B cell (primary cell): Measurements from ENCODE around the gene NAA35.

Experiments used
- EZH2 ChIP-seq: IDR thresholded peaks from 2 replicates; pipeline ENCODE4 v1.6.1; 2012; ENCODE audit warnings: borderline replicate concordance, low read depth, mild to moderate bottlenecking, moderate library complexity, low read length; ENCODE audit not compliant: insufficient read depth, poor library complexity, severe bottlenecking
- TF ChIP-seq, protein P1 (sequence below): fragments of 200-600 bp; IDR thresholded peaks from one replicate; pipeline ENCODE4 v1.8.0; 2022; ENCODE audit warnings: antibody characterized with exemption, mild to moderate bottlenecking

DNA sequence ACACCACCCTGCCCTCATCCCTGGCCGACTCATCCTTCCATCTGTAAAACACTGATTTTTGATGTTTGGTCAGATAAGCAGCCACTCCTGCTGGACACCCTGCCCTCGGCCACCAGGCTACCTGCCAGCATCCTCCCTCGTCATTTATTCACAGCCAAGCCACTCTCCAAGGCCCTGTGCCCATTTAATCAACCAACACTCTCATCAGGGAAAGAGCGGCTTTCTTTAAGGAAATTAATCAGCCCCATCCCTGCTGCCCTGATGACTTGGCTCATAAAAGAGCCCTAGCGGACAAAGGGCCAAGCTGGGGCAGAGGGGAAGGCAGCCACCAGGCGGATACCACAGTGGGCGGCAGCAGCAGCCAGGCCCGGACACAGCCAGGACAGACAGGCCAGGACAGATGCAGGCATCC is 106.0 kb downstream of the NAA35 start:
- TF ChIP-seq, protein P1, sequence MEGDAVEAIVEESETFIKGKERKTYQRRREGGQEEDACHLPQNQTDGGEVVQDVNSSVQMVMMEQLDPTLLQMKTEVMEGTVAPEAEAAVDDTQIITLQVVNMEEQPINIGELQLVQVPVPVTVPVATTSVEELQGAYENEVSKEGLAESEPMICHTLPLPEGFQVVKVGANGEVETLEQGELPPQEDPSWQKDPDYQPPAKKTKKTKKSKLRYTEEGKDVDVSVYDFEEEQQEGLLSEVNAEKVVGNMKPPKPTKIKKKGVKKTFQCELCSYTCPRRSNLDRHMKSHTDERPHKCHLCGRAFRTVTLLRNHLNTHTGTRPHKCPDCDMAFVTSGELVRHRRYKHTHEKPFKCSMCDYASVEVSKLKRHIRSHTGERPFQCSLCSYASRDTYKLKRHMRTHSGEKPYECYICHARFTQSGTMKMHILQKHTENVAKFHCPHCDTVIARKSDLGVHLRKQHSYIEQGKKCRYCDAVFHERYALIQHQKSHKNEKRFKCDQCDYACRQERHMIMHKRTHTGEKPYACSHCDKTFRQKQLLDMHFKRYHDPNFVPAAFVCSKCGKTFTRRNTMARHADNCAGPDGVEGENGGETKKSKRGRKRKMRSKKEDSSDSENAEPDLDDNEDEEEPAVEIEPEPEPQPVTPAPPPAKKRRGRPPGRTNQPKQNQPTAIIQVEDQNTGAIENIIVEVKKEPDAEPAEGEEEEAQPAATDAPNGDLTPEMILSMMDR = no peak
- no peak for TF ChIP-seq EZH2
